ENCODE data around the gene TTC16.
"Not testable (repeated sequence)": the region's sequence is repeated elsewhere in the genome, so short reads cannot be mapped to it uniquely, and the experiment has no call there.

TTC16 gene

GRCh38 chr9:127767410-127767809 lies 51.5 kb downstream of the TTC16 start:
- DNase-seq, result no peak
- ATAC-seq, result no peak

- ATAC-seq, result no peak
- DNase-seq, result no peak
Measured at GRCh38 chr9:127767909-127768331, 52.0 kb downstream of the TTC16 start.

- no peak for ATAC-seq
- no peak for DNase-seq
Measured at GRCh38 chr9:127768698-127769097, 52.8 kb downstream of the TTC16 start.

GRCh38 chr9:127769101-127769500 lies 53.2 kb downstream of the TTC16 start:
- ATAC-seq (no peak), DNase-seq (no peak)

- no peak for ATAC-seq
- no peak for DNase-seq
Measured at GRCh38 chr9:127769929-127770582, 54.2 kb downstream of the TTC16 start.

- ATAC-seq, result no peak
Measured at GRCh38 chr9:127770583-127770904, 54.7 kb downstream of the TTC16 start.

GRCh38 chr9:127770905-127771569 lies 55.2 kb downstream of the TTC16 start:
- ATAC-seq (peak; percentile 94), DNase-seq (peak; percentile 97)

More at GRCh38 chr9:127770583-127770904, 54.7 kb downstream of the TTC16 start:
- DNase-seq, result no peak

GRCh38 chr9:127771570-127772189 lies 55.8 kb downstream of the TTC16 start:
- DNase-seq, result no peak
- no peak for ATAC-seq

GRCh38 chr9:127772603-127773002 lies 56.7 kb downstream of the TTC16 start:
- ATAC-seq (no peak), DNase-seq (no peak)

- DNase-seq (no peak), ATAC-seq (no peak)
Measured at GRCh38 chr9:127773272-127773671, 57.4 kb downstream of the TTC16 start.

GRCh38 chr9:127773981-127774380 lies 58.1 kb downstream of the TTC16 start:
- no peak for DNase-seq

GRCh38 chr9:127776195-127776923 lies 60.5 kb downstream of the TTC16 start:
- ATAC-seq (peak; percentile 28), DNase-seq (peak; percentile 79)

More at GRCh38 chr9:127773981-127774380, 58.1 kb downstream of the TTC16 start:
- no peak for ATAC-seq

GRCh38 chr9:127776924-127777289 lies 61.0 kb downstream of the TTC16 start:
- ATAC-seq (no peak), DNase-seq (peak; percentile 54)

- DNase-seq, result no peak
- ATAC-seq, result no peak
Measured at GRCh38 chr9:127777368-127777980, 61.6 kb downstream of the TTC16 start.

GRCh38 chr9:127778280-127779135 lies 62.6 kb downstream of the TTC16 start, which contains the start of gene SH2D3C:
TSS of gene SH2D3C (minus strand) at chr9:127778666. CDS start at chr9:127778627, 39 bp downstream.
- peak; percentile 20 for ATAC-seq
- peak; percentile 73 for DNase-seq

- DNase-seq, result peak; percentile 75
- peak; percentile 79 for ATAC-seq
Measured at GRCh38 chr9:127779136-127779981, 63.5 kb downstream of the TTC16 start.

GRCh38 chr9:127780126-127780885 lies 64.4 kb downstream of the TTC16 start:
- no peak for DNase-seq
- ATAC-seq, result no peak

- DNase-seq, ATAC-seq: not testable (repeated sequence)
Measured at GRCh38 chr9:127780909-127781308, 65.0 kb downstream of the TTC16 start.
